HepG2 (cell line): ENCODE measurements around the gene BCL2L1. TPM values are rescaled to one million over a fixed set of nuclear protein-coding genes. Genes with fewer than 3 reads are reported as not detected.

ENCODE experiments used
- PRPF4 ChIP-seq: fragments of 200-400 bp; formaldehyde crosslinking; IDR thresholded peaks from 2 replicates; pipeline ENCODE4 v1.6.1; 2016; ENCODE audit warnings: low read length, low read depth; ENCODE audit not compliant: poor library complexity, severe bottlenecking
- SKI ChIP-seq: fragments of 450-650 bp; IDR thresholded peaks from one replicate; pipeline ENCODE4 v1.6.1; 2018; ENCODE audit warnings: mild to moderate bottlenecking; ENCODE audit not compliant: partially characterized antibody
- TCF7L2 ChIP-seq: IDR thresholded peaks from 2 replicates; pipeline ENCODE4 v1.6.1; 2011; ENCODE audit warnings: mild to moderate bottlenecking, low read depth, low read length, moderate library complexity
- ZNF3 ChIP-seq: IDR thresholded peaks from 2 replicates; pipeline ENCODE4 v1.7.0; 2017; ENCODE audit warnings: inconsistent platforms
- ZSCAN25 ChIP-seq: sonication (generic); formaldehyde crosslinking; IDR thresholded peaks from 2 replicates; pipeline ENCODE4 v1.8.0; 2022; ENCODE audit warnings: mild to moderate bottlenecking, missing genetic modification reagents
- polyA plus RNA-seq, 8 experiments: library from polyadenylated mRNA; depleted of rRNA in 3 of 8; stranded (reverse) in 7 of 8; unstranded in 1 of 8; fragments of >200 nt; fragmentation: Illumina TruSeq in 4 of 8; extraction: Trizol in 4 of 8; gene quantifications; 2 replicates each; pipeline versions ENCODE4 v1.2.1 to v1.2.3, GENCODE V29; 2011 to 2016; ENCODE audit warnings: low read depth in 4 of 8, missing spikeins in 1 of 8, mixed read lengths in 1 of 8; ENCODE audit not compliant: insufficient read depth in 1 of 8
- total RNA-seq, 5 experiments: library from RNA; depleted of rRNA; stranded (reverse); fragments of >200 nt; fragmentation: Illumina TruSeq; extraction: Trizol; gene quantifications; 2 replicates each; pipeline ENCODE4 v1.2.3, GENCODE V29; 2016; ENCODE audit warnings: low read depth in 1 of 5
- TF ChIP-seq, protein P1 (sequence below): sonication (generic); formaldehyde crosslinking; IDR thresholded peaks from 2 replicates; pipeline ENCODE4 v1.8.1; 2023; ENCODE audit warnings: mild to moderate bottlenecking, inconsistent platforms, moderate library complexity, missing genetic modification reagents, borderline replicate concordance
- TF ChIP-seq, protein P2 (sequence below): sonication (generic); formaldehyde crosslinking; IDR thresholded peaks from 2 replicates; pipeline ENCODE4 v1.4.0; 2020; ENCODE audit warnings: mild to moderate bottlenecking, missing genetic modification reagents
- TF ChIP-seq, protein P3 (sequence below): sonication (generic); formaldehyde crosslinking; IDR thresholded peaks from 2 replicates; pipeline ENCODE4 v1.4.0; 2020; ENCODE audit warnings: missing genetic modification reagents
- TF ChIP-seq, protein P4 (sequence below): sonication (generic); formaldehyde crosslinking; IDR thresholded peaks from 2 replicates; pipeline ENCODE4 v1.8.0; 2023; ENCODE audit warnings: mild to moderate bottlenecking, missing genetic modification reagents
- TF ChIP-seq, protein P5 (sequence below): sonication (generic); formaldehyde crosslinking; IDR thresholded peaks from 2 replicates; pipeline ENCODE4 v1.9.0; 2021; ENCODE audit warnings: missing genetic modification reagents, borderline replicate concordance
- TF ChIP-seq, protein P6 (sequence below): sonication (generic); formaldehyde crosslinking; IDR thresholded peaks from 2 replicates; pipeline ENCODE4 v1.4.0; 2020; ENCODE audit warnings: missing genetic modification reagents, borderline replicate concordance

Gene BCL2L1
- total and polyA plus RNA-seq, 2 of the 13 experiments (the other 11 are each of a cell fraction or from before 2014, with no cell fraction given) = 164 to 258 TPM

DNA sequence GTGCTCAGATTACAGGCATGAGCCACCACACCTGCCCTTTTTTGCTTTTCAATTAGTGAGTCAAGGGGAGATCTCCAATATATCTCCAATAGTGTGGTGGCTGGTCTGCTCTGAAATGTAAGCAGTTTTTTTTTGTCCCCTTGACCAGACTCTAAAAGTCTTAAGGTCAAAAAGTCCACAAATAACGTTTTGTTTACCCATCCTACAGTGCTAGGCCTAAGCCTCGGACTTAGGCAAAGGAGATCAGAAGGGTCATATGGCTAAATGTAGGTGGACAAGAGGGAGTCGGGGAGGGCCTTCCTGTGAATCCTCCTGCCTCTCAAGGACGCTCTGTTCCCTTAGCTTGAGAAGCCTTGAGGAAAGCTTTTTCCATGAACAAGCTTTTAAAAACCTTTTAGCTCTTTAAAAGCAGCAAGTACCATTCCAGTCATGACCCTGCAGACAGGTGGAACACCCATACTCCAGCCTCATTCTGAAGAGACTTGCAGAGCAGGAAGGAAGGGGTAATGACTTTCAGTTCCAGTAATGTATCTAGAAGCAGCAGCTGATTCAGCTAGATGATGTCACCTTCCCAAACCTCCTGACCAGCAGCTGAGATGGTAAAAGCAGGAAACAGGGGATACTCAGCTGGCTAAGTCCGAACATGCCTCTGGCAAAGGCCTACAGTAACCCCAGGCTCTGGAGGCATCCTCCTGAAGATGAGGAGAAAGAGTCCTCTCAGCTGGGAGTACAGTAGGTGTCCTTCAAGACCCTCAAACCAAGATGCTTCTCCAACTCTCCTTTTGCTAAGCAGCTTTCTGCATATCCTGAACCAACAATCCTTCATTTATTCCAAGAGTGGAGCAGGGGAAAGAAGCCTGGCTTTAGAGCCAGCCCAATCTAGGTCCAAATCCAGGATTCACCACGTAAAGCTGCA, 23.6 kb downstream of the BCL2L1 start (continued):
- TF ChIP-seq, protein P1, sequence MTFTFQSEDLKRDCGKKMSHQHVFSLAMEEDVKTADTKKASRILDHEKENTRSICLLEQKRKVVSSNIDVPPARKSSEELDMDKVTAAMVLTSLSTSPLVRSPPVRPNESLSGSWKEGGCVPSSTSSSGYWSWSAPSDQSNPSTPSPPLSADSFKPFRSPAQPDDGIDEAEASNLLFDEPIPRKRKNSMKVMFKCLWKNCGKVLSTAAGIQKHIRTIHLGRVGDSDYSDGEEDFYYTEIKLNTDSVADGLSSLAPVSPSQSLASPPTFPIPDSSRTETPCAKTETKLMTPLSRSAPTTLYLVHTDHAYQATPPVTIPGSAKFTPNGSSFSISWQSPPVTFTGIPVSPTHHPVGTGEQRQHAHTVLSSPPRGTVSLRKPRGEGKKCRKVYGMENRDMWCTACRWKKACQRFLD (CRISPR knock-in tag) = no peak
- TF ChIP-seq TCF7L2 = no peak
- TF ChIP-seq, protein P2, sequence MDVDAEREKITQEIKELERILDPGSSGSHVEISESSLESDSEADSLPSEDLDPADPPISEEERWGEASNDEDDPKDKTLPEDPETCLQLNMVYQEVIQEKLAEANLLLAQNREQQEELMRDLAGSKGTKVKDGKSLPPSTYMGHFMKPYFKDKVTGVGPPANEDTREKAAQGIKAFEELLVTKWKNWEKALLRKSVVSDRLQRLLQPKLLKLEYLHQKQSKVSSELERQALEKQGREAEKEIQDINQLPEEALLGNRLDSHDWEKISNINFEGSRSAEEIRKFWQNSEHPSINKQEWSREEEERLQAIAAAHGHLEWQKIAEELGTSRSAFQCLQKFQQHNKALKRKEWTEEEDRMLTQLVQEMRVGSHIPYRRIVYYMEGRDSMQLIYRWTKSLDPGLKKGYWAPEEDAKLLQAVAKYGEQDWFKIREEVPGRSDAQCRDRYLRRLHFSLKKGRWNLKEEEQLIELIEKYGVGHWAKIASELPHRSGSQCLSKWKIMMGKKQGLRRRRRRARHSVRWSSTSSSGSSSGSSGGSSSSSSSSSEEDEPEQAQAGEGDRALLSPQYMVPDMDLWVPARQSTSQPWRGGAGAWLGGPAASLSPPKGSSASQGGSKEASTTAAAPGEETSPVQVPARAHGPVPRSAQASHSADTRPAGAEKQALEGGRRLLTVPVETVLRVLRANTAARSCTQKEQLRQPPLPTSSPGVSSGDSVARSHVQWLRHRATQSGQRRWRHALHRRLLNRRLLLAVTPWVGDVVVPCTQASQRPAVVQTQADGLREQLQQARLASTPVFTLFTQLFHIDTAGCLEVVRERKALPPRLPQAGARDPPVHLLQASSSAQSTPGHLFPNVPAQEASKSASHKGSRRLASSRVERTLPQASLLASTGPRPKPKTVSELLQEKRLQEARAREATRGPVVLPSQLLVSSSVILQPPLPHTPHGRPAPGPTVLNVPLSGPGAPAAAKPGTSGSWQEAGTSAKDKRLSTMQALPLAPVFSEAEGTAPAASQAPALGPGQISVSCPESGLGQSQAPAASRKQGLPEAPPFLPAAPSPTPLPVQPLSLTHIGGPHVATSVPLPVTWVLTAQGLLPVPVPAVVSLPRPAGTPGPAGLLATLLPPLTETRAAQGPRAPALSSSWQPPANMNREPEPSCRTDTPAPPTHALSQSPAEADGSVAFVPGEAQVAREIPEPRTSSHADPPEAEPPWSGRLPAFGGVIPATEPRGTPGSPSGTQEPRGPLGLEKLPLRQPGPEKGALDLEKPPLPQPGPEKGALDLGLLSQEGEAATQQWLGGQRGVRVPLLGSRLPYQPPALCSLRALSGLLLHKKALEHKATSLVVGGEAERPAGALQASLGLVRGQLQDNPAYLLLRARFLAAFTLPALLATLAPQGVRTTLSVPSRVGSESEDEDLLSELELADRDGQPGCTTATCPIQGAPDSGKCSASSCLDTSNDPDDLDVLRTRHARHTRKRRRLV (CRISPR knock-in tag) = peak; percentile 63; the same call in 1 of the 2 replicates
- 0 out of 2 replicates have a peak, but pooled peaks have one; percentile 10 for TF ChIP-seq ZNF3 (CRISPR knock-in tag)
- TF ChIP-seq, protein P3, sequence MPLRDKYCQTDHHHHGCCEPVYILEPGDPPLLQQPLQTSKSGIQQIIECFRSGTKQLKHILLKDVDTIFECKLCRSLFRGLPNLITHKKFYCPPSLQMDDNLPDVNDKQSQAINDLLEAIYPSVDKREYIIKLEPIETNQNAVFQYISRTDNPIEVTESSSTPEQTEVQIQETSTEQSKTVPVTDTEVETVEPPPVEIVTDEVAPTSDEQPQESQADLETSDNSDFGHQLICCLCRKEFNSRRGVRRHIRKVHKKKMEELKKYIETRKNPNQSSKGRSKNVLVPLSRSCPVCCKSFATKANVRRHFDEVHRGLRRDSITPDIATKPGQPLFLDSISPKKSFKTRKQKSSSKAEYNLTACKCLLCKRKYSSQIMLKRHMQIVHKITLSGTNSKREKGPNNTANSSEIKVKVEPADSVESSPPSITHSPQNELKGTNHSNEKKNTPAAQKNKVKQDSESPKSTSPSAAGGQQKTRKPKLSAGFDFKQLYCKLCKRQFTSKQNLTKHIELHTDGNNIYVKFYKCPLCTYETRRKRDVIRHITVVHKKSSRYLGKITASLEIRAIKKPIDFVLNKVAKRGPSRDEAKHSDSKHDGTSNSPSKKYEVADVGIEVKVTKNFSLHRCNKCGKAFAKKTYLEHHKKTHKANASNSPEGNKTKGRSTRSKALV (CRISPR knock-in tag) = 0 out of 2 replicates have a peak, but pooled peaks have one; percentile 57
- TF ChIP-seq PRPF4 = no peak
- peak; percentile 76 for TF ChIP-seq SKI
- TF ChIP-seq, protein P4, sequence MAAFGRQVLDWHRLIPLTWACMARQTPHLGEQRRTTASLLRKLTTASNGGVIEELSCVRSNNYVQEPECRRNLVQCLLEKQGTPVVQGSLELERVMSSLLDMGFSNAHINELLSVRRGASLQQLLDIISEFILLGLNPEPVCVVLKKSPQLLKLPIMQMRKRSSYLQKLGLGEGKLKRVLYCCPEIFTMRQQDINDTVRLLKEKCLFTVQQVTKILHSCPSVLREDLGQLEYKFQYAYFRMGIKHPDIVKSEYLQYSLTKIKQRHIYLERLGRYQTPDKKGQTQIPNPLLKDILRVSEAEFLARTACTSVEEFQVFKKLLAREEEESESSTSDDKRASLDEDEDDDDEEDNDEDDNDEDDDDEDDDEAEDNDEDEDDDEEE (CRISPR knock-in tag) = 0 out of 2 replicates have a peak, but pooled peaks have one; percentile 64
- TF ChIP-seq, protein P5, sequence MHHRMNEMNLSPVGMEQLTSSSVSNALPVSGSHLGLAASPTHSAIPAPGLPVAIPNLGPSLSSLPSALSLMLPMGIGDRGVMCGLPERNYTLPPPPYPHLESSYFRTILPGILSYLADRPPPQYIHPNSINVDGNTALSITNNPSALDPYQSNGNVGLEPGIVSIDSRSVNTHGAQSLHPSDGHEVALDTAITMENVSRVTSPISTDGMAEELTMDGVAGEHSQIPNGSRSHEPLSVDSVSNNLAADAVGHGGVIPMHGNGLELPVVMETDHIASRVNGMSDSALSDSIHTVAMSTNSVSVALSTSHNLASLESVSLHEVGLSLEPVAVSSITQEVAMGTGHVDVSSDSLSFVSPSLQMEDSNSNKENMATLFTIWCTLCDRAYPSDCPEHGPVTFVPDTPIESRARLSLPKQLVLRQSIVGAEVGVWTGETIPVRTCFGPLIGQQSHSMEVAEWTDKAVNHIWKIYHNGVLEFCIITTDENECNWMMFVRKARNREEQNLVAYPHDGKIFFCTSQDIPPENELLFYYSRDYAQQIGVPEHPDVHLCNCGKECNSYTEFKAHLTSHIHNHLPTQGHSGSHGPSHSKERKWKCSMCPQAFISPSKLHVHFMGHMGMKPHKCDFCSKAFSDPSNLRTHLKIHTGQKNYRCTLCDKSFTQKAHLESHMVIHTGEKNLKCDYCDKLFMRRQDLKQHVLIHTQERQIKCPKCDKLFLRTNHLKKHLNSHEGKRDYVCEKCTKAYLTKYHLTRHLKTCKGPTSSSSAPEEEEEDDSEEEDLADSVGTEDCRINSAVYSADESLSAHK (CRISPR knock-in tag) = 0 out of 2 replicates have a peak, but pooled peaks have one; percentile 10
- TF ChIP-seq, protein P6, sequence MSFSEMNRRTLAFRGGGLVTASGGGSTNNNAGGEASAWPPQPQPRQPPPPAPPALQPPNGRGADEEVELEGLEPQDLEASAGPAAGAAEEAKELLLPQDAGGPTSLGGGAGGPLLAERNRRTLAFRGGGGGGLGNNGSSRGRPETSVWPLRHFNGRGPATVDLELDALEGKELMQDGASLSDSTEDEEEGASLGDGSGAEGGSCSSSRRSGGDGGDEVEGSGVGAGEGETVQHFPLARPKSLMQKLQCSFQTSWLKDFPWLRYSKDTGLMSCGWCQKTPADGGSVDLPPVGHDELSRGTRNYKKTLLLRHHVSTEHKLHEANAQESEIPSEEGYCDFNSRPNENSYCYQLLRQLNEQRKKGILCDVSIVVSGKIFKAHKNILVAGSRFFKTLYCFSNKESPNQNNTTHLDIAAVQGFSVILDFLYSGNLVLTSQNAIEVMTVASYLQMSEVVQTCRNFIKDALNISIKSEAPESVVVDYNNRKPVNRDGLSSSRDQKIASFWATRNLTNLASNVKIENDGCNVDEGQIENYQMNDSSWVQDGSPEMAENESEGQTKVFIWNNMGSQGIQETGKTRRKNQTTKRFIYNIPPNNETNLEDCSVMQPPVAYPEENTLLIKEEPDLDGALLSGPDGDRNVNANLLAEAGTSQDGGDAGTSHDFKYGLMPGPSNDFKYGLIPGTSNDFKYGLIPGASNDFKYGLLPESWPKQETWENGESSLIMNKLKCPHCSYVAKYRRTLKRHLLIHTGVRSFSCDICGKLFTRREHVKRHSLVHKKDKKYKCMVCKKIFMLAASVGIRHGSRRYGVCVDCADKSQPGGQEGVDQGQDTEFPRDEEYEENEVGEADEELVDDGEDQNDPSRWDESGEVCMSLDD (CRISPR knock-in tag) = no peak
- TF ChIP-seq ZSCAN25 (CRISPR knock-in tag) = no peak
